SK-N-SH (cell line): ENCODE data around the gene ARF5. TPM values are rescaled to one million over a fixed set of nuclear protein-coding genes. Genes with fewer than 3 reads are reported as not detected.

Experiments
- CTCF ChIA-PET: fragments of 300-600, 350-600 bp; formaldehyde crosslinking; extraction: SDS; loops from one replicate; lab custom pipeline; 2021; lab: Yijun Ruan, JAX
- POLR2A ChIA-PET: fragments of 350-600 bp; sonication (Branson Sonifier 250); formaldehyde crosslinking; extraction: SDS; loops from one replicate; lab custom pipeline; 2020; ENCODE audit warnings: antibody characterized with exemption, inconsistent platforms; lab: Yijun Ruan, JAX
- DNase-seq: peaks from one replicate; pipeline ENCODE4 v3.0.0; 2012
- H2AFZ ChIP-seq: fragments of 200-600 bp; sonication (generic); 2 replicates; pipeline ENCODE4 v1.8.1; 2016; ENCODE audit warnings: antibody characterized with exemption, mild to moderate bottlenecking, low read depth
- H3F3A ChIP-seq: fragments of 200-600 bp; sonication (generic); replicated peaks from 2 replicates; pipeline ENCODE3; 2016; ENCODE audit warnings: antibody characterized with exemption, mild to moderate bottlenecking; ENCODE audit not compliant: insufficient read depth
- H3K27ac ChIP-seq, 2 experiments: fragments of 200-500 bp in 1 of 2; fragments of 200-600 bp in 1 of 2; sonication (Bioruptor generic) in 1 of 2; sonication (generic), shearing (Covaris generic) in 1 of 2; 2 replicates each; pipeline versions ENCODE4 v1.5.1 to v1.6.1; 2014 to 2016; ENCODE audit warnings: low read depth in 2 of 2, inconsistent platforms in 1 of 2, low read length in 1 of 2, mild to moderate bottlenecking in 1 of 2, mixed read lengths in 1 of 2
- H3K27me3 ChIP-seq: fragments of 200-600 bp; sonication (generic), shearing (Covaris generic); 2 replicates; pipeline ENCODE4 v1.6.1; 2016; ENCODE audit warnings: mixed run types; ENCODE audit not compliant: insufficient read depth
- H3K36me3 ChIP-seq, 2 experiments: fragments of 200-500 bp in 1 of 2; fragments of 200-600 bp in 1 of 2; sonication (Bioruptor generic) in 1 of 2; sonication (generic) in 1 of 2; replicated peaks in 1 of 2; 2 replicates each; pipeline versions ENCODE3 to v1.5.1; 2014 to 2016; ENCODE audit warnings: low read length in 1 of 2, mild to moderate bottlenecking in 1 of 2; ENCODE audit not compliant: insufficient read depth in 2 of 2, control insufficient read depth in 1 of 2
- H3K4me1 ChIP-seq, 2 experiments: fragments of 200-500 bp in 1 of 2; fragments of 200-600 bp in 1 of 2; sonication (Bioruptor generic) in 1 of 2; sonication (generic), shearing (Covaris generic) in 1 of 2; 2 replicates each; pipeline versions ENCODE4 v1.5.1 to v1.6.1; 2014 to 2016; ENCODE audit warnings: low read depth in 1 of 2, low read length in 1 of 2, mixed run types in 1 of 2; ENCODE audit not compliant: insufficient read depth in 2 of 2, control insufficient read depth in 1 of 2
- H3K4me2 ChIP-seq: fragments of 200-600 bp; sonication (generic), shearing (Covaris generic); 2 replicates; pipeline ENCODE4 v1.6.1; 2017; ENCODE audit warnings: mixed run types
- H3K4me3 ChIP-seq, 2 experiments: fragments of 200-500 bp in 1 of 2; fragments of 200-600 bp in 1 of 2; sonication (Bioruptor generic) in 1 of 2; sonication (generic), shearing (Covaris generic) in 1 of 2; 2 replicates each; pipeline versions ENCODE4 v1.5.1 to v1.8.1; 2014 to 2016; ENCODE audit warnings: low read depth in 2 of 2, inconsistent platforms in 1 of 2, low read length in 1 of 2, mild to moderate bottlenecking in 1 of 2, mixed read lengths in 1 of 2, moderate library complexity in 1 of 2
- H3K79me2 ChIP-seq: fragments of 200-600 bp; sonication (generic); 2 replicates; pipeline ENCODE4 v1.8.1; 2017; ENCODE audit warnings: mild to moderate bottlenecking; ENCODE audit not compliant: insufficient read depth
- H3K9ac ChIP-seq: fragments of 200-600 bp; sonication (generic); 2 replicates; pipeline ENCODE4 v1.6.1; 2017; ENCODE audit warnings: mixed run types
- H3K9me2 ChIP-seq: fragments of 200-600 bp; sonication (generic); 2 replicates; pipeline ENCODE4 v1.6.1; 2017; ENCODE audit warnings: mixed run types
- H3K9me3 ChIP-seq: fragments of 200-600 bp; sonication (generic); 2 replicates; pipeline ENCODE4 v1.6.1; 2017; ENCODE audit warnings: mixed run types, mild to moderate bottlenecking, moderate library complexity
- H4K20me1 ChIP-seq: fragments of 200-600 bp; sonication (generic); 2 replicates; pipeline ENCODE4 v1.6.1; 2017; ENCODE audit warnings: mild to moderate bottlenecking, mixed run types; ENCODE audit not compliant: insufficient read depth
- MEF2A ChIP-seq: IDR thresholded peaks from 2 replicates; pipeline ENCODE4 v1.4.0; 2012; ENCODE audit warnings: low read depth, borderline replicate concordance
- RCOR1 ChIP-seq: fragments of 150-350 bp; IDR thresholded peaks from 2 replicates; pipeline ENCODE4 v1.6.1; 2017; ENCODE audit warnings: antibody characterized with exemption, low read length
- RXRA ChIP-seq: IDR thresholded peaks from 2 replicates; pipeline ENCODE4 v1.4.0; 2012; ENCODE audit warnings: low read depth, mild to moderate bottlenecking, borderline replicate concordance
- SMC3 ChIP-seq: IDR thresholded peaks from 2 replicates; pipeline ENCODE4 v1.6.1; 2012; ENCODE audit warnings: low read depth, low read length, improper control_type of control experiment
- WGBS: methylation state at CpG from one replicate; pipeline ENCODE4 v1.1.6; 2017; ENCODE audit warnings: low lambda C conversion rate; 5-methylcytosine and 5-hydroxymethylcytosine counted together
- polyA plus RNA-seq, 3 experiments: library from polyadenylated mRNA; depleted of rRNA; stranded (reverse); fragments of >200 nt; gene quantifications; 2 replicates each; pipeline ENCODE4 v1.2.3, GENCODE V29; 2012
- TF ChIP-seq, protein P1 (sequence below): IDR thresholded peaks from 2 replicates; pipeline ENCODE4 v1.4.0; 2012; ENCODE audit warnings: low read depth, borderline replicate concordance
- TF ChIP-seq, protein P2 (sequence below): IDR thresholded peaks from 2 replicates; pipeline ENCODE4 v1.4.0; 2012; ENCODE audit warnings: low read depth, borderline replicate concordance
- TF ChIP-seq, protein P3 (sequence below): IDR thresholded peaks from 2 replicates; pipeline ENCODE4 v1.6.1; 2012; ENCODE audit warnings: mild to moderate bottlenecking, low read depth, low read length, moderate library complexity
- TF ChIP-seq, protein P4 (sequence below): fragments of 150-350 bp; IDR thresholded peaks from 2 replicates; pipeline ENCODE4 v1.6.1; 2016; ENCODE audit warnings: mild to moderate bottlenecking, low read depth, low read length

Gene ARF5
- polyA plus RNA-seq, 1 of the 3 experiments (the other 2 are of a cell fraction), result 562 TPM

DNA sequence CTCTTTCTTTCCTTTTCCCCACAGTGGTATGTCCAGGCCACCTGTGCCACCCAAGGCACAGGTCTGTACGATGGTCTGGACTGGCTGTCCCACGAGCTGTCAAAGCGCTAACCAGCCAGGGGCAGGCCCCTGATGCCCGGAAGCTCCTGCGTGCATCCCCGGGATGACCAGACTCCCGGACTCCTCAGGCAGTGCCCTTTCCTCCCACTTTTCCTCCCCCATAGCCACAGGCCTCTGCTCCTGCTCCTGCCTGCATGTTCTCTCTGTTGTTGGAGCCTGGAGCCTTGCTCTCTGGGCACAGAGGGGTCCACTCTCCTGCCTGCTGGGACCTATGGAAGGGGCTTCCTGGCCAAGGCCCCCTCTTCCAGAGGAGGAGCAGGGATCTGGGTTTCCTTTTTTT, 3.0 kb downstream of the ARF5 start:
- no peak for DNase-seq
- no peaks in the 10 kb centered on the region for H3K27me3 ChIP-seq
- peaks cover 10 to 17% of the 10 kb centered on the region in 2 experiments; a peak in 3 of 4 replicates for H3K4me1 ChIP-seq
- no peak overlapping the region for H3K4me2 ChIP-seq
- CTCF ChIA-PET, result interaction anchor here (0.8 to 2.2 kb wide), 3 partner anchors 117 to 628 kb away, joined by 3 to 12 read pairs (median 3); no protein-coding TSS in a partner anchor
- H3K27ac ChIP-seq, result no peak overlapping the region
- H2AFZ ChIP-seq, result no peak overlapping the region
- H4K20me1 ChIP-seq, result peaks cover 7% of the 10 kb centered on the region
- no peak overlapping the region for H3K9ac ChIP-seq
- no peaks in the 10 kb centered on the region for H3K9me3 ChIP-seq
- H3K79me2 ChIP-seq, result peaks cover 18% of the 10 kb centered on the region
- H3F3A ChIP-seq, result peaks cover 6% of the 10 kb centered on the region
- H3K36me3 ChIP-seq, result peaks cover 20 to 21% of the 10 kb centered on the region in 2 experiments
- no peak overlapping the region for H3K4me3 ChIP-seq
- WGBS, result 95% methylated on average over 7 of the region's 7 CpGs
- TF ChIP-seq MEF2A (no peak), RXRA (no peak), RCOR1 (no peak), SMC3 (no peak)
- TF ChIP-seq, protein P1, sequence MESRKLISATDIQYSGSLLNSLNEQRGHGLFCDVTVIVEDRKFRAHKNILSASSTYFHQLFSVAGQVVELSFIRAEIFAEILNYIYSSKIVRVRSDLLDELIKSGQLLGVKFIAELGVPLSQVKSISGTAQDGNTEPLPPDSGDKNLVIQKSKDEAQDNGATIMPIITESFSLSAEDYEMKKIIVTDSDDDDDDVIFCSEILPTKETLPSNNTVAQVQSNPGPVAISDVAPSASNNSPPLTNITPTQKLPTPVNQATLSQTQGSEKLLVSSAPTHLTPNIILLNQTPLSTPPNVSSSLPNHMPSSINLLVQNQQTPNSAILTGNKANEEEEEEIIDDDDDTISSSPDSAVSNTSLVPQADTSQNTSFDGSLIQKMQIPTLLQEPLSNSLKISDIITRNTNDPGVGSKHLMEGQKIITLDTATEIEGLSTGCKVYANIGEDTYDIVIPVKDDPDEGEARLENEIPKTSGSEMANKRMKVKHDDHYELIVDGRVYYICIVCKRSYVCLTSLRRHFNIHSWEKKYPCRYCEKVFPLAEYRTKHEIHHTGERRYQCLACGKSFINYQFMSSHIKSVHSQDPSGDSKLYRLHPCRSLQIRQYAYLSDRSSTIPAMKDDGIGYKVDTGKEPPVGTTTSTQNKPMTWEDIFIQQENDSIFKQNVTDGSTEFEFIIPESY, result no peak
- TF ChIP-seq, protein P2, sequence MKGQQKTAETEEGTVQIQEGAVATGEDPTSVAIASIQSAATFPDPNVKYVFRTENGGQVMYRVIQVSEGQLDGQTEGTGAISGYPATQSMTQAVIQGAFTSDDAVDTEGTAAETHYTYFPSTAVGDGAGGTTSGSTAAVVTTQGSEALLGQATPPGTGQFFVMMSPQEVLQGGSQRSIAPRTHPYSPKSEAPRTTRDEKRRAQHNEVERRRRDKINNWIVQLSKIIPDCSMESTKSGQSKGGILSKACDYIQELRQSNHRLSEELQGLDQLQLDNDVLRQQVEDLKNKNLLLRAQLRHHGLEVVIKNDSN, result no peak
- TF ChIP-seq, protein P3, sequence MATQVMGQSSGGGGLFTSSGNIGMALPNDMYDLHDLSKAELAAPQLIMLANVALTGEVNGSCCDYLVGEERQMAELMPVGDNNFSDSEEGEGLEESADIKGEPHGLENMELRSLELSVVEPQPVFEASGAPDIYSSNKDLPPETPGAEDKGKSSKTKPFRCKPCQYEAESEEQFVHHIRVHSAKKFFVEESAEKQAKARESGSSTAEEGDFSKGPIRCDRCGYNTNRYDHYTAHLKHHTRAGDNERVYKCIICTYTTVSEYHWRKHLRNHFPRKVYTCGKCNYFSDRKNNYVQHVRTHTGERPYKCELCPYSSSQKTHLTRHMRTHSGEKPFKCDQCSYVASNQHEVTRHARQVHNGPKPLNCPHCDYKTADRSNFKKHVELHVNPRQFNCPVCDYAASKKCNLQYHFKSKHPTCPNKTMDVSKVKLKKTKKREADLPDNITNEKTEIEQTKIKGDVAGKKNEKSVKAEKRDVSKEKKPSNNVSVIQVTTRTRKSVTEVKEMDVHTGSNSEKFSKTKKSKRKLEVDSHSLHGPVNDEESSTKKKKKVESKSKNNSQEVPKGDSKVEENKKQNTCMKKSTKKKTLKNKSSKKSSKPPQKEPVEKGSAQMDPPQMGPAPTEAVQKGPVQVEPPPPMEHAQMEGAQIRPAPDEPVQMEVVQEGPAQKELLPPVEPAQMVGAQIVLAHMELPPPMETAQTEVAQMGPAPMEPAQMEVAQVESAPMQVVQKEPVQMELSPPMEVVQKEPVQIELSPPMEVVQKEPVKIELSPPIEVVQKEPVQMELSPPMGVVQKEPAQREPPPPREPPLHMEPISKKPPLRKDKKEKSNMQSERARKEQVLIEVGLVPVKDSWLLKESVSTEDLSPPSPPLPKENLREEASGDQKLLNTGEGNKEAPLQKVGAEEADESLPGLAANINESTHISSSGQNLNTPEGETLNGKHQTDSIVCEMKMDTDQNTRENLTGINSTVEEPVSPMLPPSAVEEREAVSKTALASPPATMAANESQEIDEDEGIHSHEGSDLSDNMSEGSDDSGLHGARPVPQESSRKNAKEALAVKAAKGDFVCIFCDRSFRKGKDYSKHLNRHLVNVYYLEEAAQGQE, result no peak
- TF ChIP-seq, protein P4, sequence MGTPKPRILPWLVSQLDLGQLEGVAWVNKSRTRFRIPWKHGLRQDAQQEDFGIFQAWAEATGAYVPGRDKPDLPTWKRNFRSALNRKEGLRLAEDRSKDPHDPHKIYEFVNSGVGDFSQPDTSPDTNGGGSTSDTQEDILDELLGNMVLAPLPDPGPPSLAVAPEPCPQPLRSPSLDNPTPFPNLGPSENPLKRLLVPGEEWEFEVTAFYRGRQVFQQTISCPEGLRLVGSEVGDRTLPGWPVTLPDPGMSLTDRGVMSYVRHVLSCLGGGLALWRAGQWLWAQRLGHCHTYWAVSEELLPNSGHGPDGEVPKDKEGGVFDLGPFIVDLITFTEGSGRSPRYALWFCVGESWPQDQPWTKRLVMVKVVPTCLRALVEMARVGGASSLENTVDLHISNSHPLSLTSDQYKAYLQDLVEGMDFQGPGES, result no peak
- no peaks in the 10 kb centered on the region for H3K9me2 ChIP-seq
- POLR2A ChIA-PET, result no interaction called here
